NOMO-1 treated with dmso at 0.1 percent for 144 hours (cell line): ENCODE measurements around the gene XRCC5.

Experiments used
- DNase-seq: peaks from one replicate; lab custom pipeline; 2025; ENCODE audit not compliant: unreplicated experiment; lab: John Stamatoyannopoulos, UW

XRCC5 gene

DNA sequence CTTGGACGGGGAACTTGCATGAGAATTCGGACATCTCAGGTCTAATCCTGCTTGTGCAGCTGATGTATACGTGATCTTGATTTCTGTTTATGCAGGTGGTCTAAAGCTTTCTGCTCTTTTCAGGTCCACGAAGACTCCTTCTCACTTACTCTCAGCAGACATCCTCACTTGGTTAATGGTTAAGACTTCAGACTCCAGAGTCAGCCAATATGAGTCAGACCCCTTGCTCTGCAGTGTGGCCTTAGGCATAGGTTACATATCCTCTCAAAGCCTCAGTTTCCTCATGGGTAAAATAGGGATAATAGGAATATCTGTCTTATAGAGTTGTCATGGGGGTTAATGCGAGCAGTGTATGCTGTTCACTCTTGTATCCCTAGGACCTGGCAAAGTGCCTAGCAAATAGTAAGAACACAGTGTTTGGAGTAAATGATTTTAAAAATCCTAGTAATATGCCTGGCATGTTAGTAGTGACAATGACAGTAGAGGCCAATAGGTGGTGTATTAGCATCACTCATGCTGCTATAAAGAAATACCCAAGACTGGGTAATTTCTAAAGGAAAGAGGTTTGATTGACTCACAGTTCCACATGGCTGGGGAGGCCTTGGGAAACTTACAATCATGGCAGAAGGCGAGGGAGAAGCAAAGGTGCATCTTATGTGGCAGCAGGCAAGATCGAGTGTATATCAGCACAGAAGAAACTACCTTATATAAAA, 42.3 kb downstream of the XRCC5 start:
- DNase-seq, result no peak

DNA sequence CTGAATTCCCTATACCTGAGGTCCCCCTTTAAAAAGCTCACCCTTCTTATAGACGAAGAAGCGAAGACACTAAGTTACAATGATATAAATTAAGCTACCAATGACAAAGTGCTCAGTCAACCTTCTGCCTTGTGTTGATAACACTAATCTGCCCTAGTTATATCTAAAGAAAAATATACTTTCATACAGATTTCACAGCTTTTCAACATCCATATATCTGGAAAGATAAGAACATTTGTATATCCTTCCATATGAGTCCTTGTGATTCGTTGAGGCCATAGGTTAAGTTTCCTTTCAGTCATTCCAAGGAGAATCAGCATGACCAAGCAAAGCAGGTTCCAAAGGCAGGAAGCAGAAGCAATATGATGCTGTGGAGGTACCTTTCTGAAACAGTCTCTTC, 46.8 kb downstream of the XRCC5 start:
- DNase-seq, result no peak

DNA sequence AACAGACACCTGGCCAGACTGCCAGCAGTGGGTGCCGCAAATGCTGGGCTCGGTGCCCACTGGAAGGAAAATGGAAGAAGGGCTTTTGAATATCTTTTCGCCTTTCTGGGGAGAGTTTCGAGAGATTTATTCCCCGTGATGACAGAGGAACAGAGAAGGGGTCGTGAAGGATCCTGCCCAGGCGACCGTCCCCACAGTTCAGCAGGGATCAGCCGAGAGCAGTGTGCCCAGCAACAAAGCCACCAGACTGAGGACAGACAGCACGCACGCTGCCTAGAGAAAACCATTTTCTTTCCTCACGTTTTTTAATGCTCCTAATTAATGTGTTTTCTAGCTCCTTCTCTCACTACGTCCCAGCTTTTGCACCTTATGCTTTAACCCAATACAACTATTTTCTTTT, 47.7 kb downstream of the XRCC5 start:
- DNase-seq, result no peak

DNA sequence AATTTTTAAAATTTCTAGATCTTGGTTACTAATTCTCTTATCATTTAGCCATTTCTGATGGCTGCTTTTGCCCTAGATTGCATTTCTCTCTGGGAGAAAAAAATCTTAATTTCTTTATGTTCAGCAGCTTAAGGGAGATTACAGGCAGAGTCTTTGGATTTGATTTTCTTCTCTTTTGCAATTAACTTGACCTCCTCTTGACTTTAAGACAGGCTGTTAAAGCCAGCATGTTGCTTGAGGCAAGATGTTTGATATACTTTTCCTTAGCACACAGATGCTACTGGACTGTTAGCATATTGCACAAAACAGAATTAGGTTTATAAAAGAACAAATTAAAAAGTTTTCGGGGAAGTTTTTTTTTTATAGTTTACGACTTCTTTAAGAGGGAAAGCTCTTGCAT, 50.0 kb downstream of the XRCC5 start:
- DNase-seq, result no peak

- DNase-seq, result no peak
Measured at GRCh38 chr2:216159646-216160045, 50.5 kb downstream of the XRCC5 start.

DNA sequence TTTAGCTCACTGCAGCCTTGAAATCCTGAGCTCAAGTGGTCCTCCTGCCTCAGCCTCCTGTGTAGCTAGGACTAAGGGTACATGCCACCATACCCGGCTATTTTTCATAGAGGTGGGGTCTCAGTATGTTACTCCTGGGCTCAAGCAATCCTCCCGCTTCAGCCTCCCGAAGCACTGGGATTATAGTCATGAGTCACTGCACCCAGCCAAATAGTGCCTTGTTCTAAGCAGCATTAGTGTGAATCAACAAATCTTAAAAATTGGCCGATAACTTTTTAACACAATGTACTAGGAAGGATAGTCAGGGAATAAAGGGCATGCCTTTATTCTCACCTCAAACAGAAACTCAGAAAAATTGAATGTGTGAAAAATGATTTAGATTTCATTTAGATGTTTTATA, 51.6 kb downstream of the XRCC5 start:
- DNase-seq, result no peak

GRCh38 chr2:216161967-216162366, 52.8 kb downstream of the XRCC5 start:
- DNase-seq, result no peak

DNA sequence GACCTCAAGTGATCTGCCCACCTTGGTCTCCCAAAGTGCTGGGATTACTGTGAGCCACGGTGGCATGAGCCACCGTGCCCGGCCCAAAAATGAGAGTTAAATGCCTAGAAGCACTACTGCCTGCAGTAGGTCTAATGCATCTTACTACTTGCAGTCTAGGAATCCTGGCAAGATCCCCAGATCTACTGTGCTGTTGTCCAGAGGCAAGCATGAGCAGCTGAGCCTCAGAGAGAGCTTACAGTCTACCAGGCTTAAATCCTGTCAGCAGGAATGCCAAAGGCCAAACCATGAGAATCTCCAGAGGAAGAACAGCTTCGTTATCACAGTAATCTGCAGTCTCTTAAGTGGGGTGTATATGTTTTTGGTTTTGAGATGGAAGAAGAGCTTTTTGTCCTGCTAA, 54.4 kb downstream of the XRCC5 start:
- DNase-seq, result no peak

DNA sequence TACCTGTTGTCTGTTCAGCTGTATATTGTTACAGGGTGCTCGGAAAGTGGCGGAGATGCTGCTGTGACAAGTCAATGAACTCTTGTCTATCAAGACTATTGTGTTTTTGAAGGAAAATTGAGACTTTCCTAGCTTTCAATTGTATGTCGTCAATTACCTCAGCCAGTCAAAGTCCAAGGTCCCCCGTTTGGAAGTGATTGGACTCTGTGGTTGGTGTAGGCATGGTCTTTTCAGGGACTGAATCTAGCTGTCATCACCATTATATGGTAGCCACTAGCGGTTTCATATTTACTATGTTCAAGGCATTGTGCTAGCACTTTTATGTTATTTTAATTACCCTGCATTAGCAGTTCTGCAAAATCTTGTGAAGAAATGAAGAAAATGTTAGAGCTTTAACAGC, 54.9 kb downstream of the XRCC5 start:
- DNase-seq, result no peak

GRCh38 chr2:216164576-216164975, 55.4 kb downstream of the XRCC5 start:
- no peak for DNase-seq

DNA sequence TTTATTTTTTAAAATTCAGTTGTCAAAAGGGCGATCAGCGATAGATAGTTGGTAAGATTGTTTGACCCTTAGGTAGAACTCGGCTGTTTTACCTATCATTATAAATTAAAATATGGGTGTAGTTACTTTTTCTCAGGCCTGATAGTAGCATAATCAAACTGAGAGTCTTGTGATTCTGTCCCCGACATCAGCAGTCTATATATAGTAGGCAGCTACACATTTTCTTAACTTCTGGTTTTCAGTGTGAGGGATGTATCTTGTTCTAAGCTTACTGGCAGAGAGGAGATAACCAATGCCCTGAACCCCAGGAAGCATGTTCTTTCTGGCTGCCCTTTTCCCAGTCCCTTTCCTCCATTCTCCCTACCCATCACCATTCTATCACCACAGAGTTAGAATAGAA, 56.6 kb downstream of the XRCC5 start:
- DNase-seq, result no peak

- DNase-seq, result no peak
Measured at GRCh38 chr2:216169087-216169486, 59.9 kb downstream of the XRCC5 start.

DNA sequence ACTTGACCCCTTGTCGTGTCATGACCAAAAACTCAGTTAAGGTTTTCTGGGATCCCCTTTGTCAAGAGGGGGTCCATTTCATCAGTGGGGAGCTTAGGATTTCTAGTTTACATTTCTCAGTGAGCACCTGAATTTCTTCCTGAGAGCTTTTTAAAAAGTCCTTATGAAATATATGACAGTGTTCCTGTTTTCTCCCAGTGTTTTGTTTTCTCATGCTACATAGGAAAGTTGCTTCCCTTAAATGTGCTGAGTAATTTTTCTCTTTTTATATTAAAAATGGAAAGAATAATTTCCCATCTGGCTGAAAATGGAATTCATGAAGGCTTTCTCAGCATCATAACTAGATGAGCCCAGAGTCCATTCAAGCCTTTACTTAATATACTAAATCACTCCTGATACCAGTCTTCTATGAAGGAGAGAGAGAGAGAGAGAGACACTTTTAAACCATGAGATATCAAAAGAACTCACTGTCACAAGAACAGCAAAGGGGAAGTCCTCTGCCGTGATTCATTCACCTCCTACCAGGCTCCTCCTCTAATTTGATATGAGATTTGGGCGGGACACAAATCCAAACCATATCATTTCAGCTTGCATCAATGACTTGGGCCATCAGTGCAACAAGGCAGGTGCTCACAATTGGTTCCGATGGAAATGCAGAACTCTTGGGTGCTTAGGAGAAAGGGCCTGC, 61.1 kb downstream of the XRCC5 start:
- DNase-seq, result no peak

GRCh38 chr2:216171011-216171410, 61.9 kb downstream of the XRCC5 start:
- no peak for DNase-seq

DNA sequence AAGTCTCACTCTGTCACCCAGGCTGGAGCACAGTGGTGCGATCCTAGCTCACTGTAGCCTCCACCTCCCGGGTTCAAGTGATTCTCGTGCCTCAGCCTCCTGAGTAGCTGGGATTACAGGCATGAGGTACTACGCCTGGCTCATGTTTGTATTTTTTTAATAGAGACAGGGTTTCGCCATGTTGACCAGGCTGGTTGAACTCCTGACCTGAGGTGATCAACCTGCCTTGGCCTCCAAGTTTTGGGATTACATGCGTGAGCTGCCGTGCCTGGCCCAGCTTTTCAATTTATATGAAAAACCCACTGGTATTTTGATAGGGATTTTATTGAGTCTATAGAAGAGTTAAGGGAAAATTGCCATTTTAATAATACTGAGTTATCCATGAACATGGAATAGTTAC, 63.3 kb downstream of the XRCC5 start:
- no peak for DNase-seq

DNA sequence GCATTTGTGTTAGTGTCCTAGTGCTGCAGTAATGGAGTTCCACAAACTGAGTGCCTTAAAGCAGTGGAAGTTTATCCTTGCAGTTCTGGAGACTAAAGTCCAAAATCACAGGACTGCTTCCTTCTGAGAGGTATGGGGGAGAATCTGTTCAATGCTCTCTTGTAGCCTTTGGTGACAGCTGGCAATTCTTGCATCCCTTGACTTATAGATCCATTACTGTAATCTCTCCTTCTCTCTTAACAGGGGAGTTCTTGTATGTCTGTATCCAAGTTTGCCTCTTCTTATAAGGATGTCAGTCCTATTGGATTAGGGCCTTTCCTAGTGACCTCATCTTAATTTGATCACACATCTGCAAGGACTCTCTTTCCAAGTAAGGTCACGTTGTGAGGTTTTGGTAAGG, 69.9 kb downstream of the XRCC5 start:
- DNase-seq, result no peak

DNA sequence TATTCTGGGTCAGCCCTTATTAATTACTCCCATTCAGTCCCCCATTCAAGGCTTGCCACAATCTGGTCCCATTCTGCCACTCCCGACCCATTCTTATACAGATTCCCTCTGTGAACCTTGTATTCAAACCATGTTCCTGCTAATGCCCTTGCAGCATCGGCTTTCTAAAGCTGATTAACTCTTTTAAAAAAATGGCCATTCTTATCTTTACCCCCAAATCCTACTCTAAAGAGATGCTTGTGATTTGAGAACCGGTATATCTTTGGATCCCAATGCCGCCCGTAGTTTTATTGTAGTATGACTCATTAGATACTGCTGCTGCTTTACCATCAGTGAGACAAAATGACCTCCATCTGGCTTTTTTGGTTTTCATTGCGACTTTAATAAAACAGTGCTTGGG, 72.2 kb downstream of the XRCC5 start:
- no peak for DNase-seq

DNA sequence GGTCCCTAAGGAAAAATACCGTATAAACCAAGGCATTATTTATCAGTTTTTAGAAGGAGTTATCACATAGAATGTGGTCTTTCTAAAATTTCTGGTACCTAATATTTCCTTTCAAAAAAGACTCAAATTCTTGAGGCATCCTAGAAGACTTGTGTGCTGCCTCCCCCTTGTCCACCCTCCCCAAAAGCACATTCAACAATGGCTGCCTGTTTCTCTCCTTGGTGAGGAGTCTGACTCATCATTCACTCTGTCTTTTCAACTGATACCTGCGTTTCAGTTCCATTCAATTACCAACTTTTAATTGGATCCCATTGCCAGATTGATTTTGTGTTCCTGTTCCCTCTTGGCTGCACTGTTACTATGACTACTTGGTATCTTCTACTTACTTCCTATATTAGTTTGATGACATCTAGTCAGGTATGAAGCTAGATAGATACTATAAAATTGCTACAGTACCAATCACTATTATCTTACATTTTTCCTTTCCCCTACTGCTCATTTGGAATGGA, 72.9 kb downstream of the XRCC5 start:
- DNase-seq, result no peak

DNA sequence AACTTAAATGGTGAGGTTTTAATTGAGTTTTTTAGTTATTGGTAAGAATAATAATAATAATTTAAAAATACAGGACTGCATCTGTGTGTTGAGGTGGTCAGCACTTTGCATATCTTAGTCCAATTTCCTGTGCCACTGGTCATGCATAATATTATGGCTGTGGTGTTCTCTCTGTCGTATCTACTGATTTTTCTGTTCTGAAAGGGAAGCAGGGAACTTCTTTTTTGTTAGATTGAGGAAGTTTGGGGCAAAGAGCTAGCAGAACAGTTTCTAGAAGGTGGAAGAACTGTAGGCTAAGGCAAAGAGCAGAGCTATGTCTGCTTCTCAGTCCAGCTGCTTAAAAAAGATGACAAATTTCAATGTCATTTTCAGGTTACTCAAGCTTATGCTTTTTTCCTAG, 74.3 kb downstream of the XRCC5 start:
- DNase-seq, result peak; percentile 22

DNA sequence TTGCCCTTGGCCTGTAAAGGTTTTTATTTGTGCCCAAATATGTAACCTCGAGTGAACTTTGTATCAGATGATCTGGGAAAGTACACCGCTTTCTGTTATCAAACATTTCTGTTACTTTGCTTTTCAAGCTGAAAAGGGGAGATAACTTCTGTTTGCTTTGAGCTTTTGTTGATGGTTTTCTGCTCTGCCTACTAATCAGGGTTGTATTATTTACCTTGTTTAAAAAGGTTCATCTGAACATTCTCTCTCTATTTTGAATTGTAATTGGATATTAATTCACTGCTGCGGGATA, 79.4 kb downstream of the XRCC5 start:
- DNase-seq, result no peak

GRCh38 chr2:216188956-216189355, 79.8 kb downstream of the XRCC5 start:
- no peak for DNase-seq

- no peak for DNase-seq
Measured at GRCh38 chr2:216189410-216189809, 80.3 kb downstream of the XRCC5 start.

DNA sequence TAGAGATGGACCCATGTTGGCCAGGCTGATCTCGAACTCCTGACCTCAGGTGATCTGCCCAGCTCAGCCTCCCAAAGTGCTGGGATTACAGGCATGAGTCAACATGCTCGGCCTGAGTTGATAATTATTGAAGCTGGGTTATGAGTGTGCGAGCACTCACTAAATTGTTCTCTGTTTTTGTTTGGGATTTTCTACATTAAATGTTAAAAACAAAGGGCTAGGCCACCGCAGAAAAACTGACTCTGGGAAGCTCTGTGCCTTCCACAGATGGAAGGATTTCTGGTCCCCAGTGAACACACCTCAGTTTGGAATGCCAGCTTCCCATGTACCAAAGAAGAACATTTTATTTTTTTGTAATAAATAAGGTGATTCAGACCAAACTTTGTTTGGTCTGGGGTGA, 83.0 kb downstream of the XRCC5 start:
- DNase-seq, result no peak
